PC-9 (cell line): ENCODE data around the gene IL17RE. TPM values are rescaled to one million over a fixed set of nuclear protein-coding genes. Genes with fewer than 3 reads are reported as not detected.

Experiments used
- BruUV-seq: library from RNA; stranded (reverse); fragments of 400-500 nt; replicated peaks from 2 replicates; lab custom pipeline; 2021; lab: Mats Ljungman, UMichigan
- CTCF ChIA-PET: fragments of 300-600 bp; sonication (Branson Sonifier 250); formaldehyde crosslinking; loops from one replicate; lab custom pipeline; 2022; ENCODE audit warnings: antibody characterized with exemption; lab: Charles Lee
- POLR2A ChIA-PET: fragments of 300-600 bp; sonication (Branson Sonifier 250); formaldehyde crosslinking; loops from one replicate; lab custom pipeline; 2022; ENCODE audit warnings: antibody characterized with exemption; ENCODE audit not compliant: unreplicated experiment; lab: Charles Lee
- DNase-seq, 2 experiments: peaks; one replicate each; pipeline versions ENCODE4 v3.0.0 to v3.0.0-alpha.2; 2015 to 2022; ENCODE audit warnings: mixed read lengths in 1 of 2
- H2AFZ ChIP-seq: fragments of 200-600 bp; sonication (generic); 2 replicates; pipeline ENCODE4 v1.8.1; 2017; ENCODE audit warnings: antibody characterized with exemption
- H3F3A ChIP-seq: fragments of 200-600 bp; sonication (generic); 2 replicates; pipeline ENCODE4 v1.8.1; 2017; ENCODE audit warnings: antibody characterized with exemption, mild to moderate bottlenecking, low read depth; ENCODE audit not compliant: insufficient read depth
- H3K27ac ChIP-seq: fragments of 200-600 bp; sonication (generic); 2 replicates; pipeline ENCODE4 v1.6.1; 2016; ENCODE audit warnings: mixed run types
- H3K27me3 ChIP-seq: fragments of 200-600 bp; sonication (generic); 2 replicates; pipeline ENCODE4 v1.6.1; 2016; ENCODE audit warnings: low read depth, mixed run types; ENCODE audit not compliant: insufficient read depth
- H3K36me3 ChIP-seq: fragments of 200-600 bp; sonication (generic); 2 replicates; pipeline ENCODE4 v1.6.1; 2016; ENCODE audit warnings: low read depth, mixed run types
- H3K4me1 ChIP-seq: fragments of 200-600 bp; sonication (generic); replicated peaks from 2 replicates; pipeline ENCODE4 v1.6.1; 2016; ENCODE audit warnings: mixed run types; ENCODE audit not compliant: insufficient read depth
- H3K4me2 ChIP-seq: fragments of 200-600 bp; sonication (generic); 2 replicates; pipeline ENCODE4 v1.6.1; 2017; ENCODE audit warnings: mixed run types
- H3K4me3 ChIP-seq: fragments of 200-600 bp; sonication (generic); 2 replicates; pipeline ENCODE4 v1.6.1; 2016; ENCODE audit warnings: mixed run types
- H3K79me2 ChIP-seq: fragments of 200-600 bp; sonication (generic); 2 replicates; pipeline ENCODE4 v1.6.1; 2017; ENCODE audit warnings: low read depth, mixed run types
- H3K9me2 ChIP-seq: fragments of 200-600 bp; sonication (generic); 2 replicates; pipeline ENCODE4 v1.8.1; 2017; ENCODE audit warnings: mild to moderate bottlenecking; ENCODE audit not compliant: insufficient read depth
- H3K9me3 ChIP-seq: fragments of 200-600 bp; sonication (generic); 2 replicates; pipeline ENCODE4 v1.8.1; 2016; ENCODE audit warnings: low read depth; ENCODE audit not compliant: insufficient read depth
- H4K20me1 ChIP-seq: fragments of 200-600 bp; sonication (generic); 2 replicates; pipeline ENCODE4 v1.8.1; 2017; ENCODE audit not compliant: insufficient read depth
- EZH2 ChIP-seq: fragments of 200-600 bp; sonication (generic); IDR thresholded peaks from 2 replicates; pipeline ENCODE4 v1.8.0; 2017; ENCODE audit warnings: antibody characterized with exemption, low read depth
- intact Hi-C: fragments of 100-400 bp; cut with micrococcal nuclease; formaldehyde crosslinking; loops from one replicate; pipeline ENCODE4 v1.10.0; 2022; ENCODE audit not compliant: unreplicated experiment
- total RNA-seq: library from RNA; stranded (reverse); gene quantifications from 2 replicates; pipeline ENCODE4 v1.2.3, GENCODE V29; 2021
- TF ChIP-seq, protein P1 (sequence below): fragments of 200-600 bp; sonication (generic); conservative IDR thresholded peaks from 2 replicates; pipeline ENCODE4 v1.6.1; 2017; ENCODE audit warnings: mixed run types, antibody characterized with exemption, mild to moderate bottlenecking, moderate library complexity

The IL17RE gene
- total RNA-seq, 1 experiment from 2014 or later = 23.8 TPM

DNA sequence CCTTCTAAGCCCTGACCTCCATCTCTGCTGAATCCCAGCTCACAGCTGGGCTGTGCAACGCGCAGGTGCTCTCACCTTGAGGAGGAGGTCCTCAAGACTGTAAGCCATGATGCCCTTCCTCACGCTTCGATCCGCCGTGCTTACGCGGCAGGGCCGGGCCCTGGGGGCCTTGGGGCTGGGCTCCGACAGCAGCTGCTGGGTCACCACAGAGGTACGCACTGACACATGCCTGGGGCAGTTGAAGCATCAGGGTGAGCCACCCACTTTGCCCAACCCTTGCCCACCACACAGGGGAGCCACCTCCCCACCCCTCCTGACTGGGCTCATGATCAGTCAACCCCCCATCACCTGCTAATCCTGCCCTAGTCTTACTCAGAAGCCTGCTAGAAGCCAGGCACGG is 25.7 kb upstream of the IL17RE start:
- Histone ChIP-seq H3F3A (peaks cover 8% of the 10 kb centered on the region; the same call in 1 of the 2 replicates), H3K9me3 (no peaks in the 10 kb centered on the region), H3K4me2 (no peak overlapping the region), H3K4me1 (peaks cover 36% of the 10 kb centered on the region), H3K9me2 (no peaks in the 10 kb centered on the region), H4K20me1 (no peaks in the 10 kb centered on the region), H2AFZ (no peak overlapping the region), H3K27ac (no peak overlapping the region), H3K79me2 (no peaks in the 10 kb centered on the region), H3K4me3 (no peak overlapping the region), H3K27me3 (no peaks in the 10 kb centered on the region), H3K36me3 (no peaks in the 10 kb centered on the region)
- BruUV-seq = no TSS peak
- no peak for TF ChIP-seq EZH2
- TF ChIP-seq, protein P1, sequence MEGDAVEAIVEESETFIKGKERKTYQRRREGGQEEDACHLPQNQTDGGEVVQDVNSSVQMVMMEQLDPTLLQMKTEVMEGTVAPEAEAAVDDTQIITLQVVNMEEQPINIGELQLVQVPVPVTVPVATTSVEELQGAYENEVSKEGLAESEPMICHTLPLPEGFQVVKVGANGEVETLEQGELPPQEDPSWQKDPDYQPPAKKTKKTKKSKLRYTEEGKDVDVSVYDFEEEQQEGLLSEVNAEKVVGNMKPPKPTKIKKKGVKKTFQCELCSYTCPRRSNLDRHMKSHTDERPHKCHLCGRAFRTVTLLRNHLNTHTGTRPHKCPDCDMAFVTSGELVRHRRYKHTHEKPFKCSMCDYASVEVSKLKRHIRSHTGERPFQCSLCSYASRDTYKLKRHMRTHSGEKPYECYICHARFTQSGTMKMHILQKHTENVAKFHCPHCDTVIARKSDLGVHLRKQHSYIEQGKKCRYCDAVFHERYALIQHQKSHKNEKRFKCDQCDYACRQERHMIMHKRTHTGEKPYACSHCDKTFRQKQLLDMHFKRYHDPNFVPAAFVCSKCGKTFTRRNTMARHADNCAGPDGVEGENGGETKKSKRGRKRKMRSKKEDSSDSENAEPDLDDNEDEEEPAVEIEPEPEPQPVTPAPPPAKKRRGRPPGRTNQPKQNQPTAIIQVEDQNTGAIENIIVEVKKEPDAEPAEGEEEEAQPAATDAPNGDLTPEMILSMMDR = no peak
- CTCF ChIA-PET = interaction anchor here (0.7 kb wide), 1 partner anchor 35 kb away, joined by 3 read pairs; no protein-coding TSS in a partner anchor
- POLR2A ChIA-PET = no interaction called here
- DNase-seq = no peak
- intact Hi-C loops = no loop called here

DNA sequence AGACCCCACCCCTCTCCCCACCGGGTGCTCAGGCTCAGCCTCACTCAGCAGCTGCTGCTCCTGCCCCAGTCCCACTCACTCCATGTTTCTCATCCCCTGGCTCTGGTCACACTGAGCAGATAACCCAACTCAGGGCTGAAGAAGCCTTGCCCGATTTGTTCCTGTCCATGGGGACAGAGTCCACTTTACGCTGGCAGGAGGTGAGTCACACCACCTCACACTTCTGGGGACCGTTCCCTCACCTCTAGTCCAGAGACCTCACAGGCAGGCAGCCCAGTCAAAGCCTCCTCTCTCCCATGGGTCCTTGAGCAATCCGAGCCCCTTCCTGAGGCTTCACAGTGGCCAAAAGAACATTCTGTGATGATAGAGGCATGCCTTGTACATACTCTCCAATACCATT is 23.9 kb upstream of the IL17RE start:
- Histone ChIP-seq H3K36me3 (no peaks in the 10 kb centered on the region), H3K4me2 (peak overlapping the region; percentile 29; the same call in 1 of the 2 replicates), H3K27me3 (no peaks in the 10 kb centered on the region), H3K9me2 (no peaks in the 10 kb centered on the region), H3K9me3 (no peaks in the 10 kb centered on the region), H2AFZ (no peak overlapping the region), H3K79me2 (no peaks in the 10 kb centered on the region), H3K4me1 (peaks cover 31% of the 10 kb centered on the region), H3K4me3 (no peak overlapping the region), H3F3A (peaks cover 15% of the 10 kb centered on the region), H4K20me1 (no peaks in the 10 kb centered on the region), H3K27ac (no peak overlapping the region)
- no TSS peak for BruUV-seq
- ChIA-PET CTCF (no interaction called here), POLR2A (no interaction called here)
- intact Hi-C loops = no loop called here
- TF ChIP-seq EZH2 = no peak
- TF ChIP-seq, protein P1 = no peak
- DNase-seq = no peak

DNA sequence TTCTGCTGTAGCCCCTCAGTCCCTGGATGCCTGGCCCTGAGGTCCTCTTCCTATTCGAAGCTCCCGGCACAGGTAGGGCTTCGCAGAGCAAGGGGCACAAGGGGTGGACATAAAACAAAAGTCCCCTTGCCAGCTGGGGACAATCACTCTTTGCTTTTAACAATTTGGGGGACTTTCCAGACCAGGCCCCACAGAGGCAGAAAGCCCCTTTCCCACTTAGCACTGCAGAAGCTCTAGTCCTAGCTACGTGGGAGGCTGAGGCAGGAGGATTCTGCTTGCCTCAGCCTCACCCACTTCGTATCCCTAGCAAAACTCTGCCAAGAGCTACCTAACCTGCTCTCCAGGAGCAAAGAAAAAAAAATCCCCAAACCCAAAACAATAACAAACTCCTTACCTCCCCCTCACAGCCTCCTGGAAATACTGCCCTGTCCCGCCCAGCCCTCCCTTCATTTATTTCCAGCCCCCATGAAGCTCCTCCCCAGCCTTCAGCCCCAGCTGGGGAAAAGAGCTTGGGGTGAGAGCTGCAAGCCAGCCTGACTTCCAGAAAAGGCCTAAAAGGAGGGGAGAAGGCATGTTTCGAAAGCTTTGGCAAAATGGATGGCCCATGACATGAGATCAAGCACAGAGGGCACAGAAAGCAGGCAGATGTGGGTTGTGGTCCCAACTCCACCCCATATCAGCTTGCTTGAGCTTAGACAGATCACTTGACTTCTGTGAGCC is 22.7 kb upstream of the IL17RE start, which contains the start of gene CIDEC:
Gene CIDEC (minus strand): TSS at position 424 of the 720 bp plus-strand sequence. CDS start 1,767 bp downstream, outside the sequence.
- Histone ChIP-seq H3K4me2 (peak within 1 kb of the TSS; percentile 29), H3K4me3 (no peak within 1 kb of the TSS), H4K20me1 (no peaks in the 10 kb centered on the region), H3K79me2 (no peaks in the 10 kb centered on the region), H3K27ac (no peak within 1 kb of the TSS), H3K9me3 (no peaks in the 10 kb centered on the region), H3K36me3 (no peaks in the 10 kb centered on the region), H3K4me1 (peaks cover 44% of the 10 kb centered on the region), H2AFZ (no peak within 1 kb of the TSS), H3K27me3 (no peaks in the 10 kb centered on the region), H3F3A (peaks cover 28% of the 10 kb centered on the region), H3K9me2 (no peaks in the 10 kb centered on the region)
- ChIA-PET CTCF (interaction anchor here (0.5 kb wide), 1 partner anchor 30 kb away, joined by 3 read pairs; no protein-coding TSS in a partner anchor), POLR2A (interaction anchor here (0.6 kb wide), 2 partner anchors 10 to 885 kb away, joined by 3 to 13 read pairs; no protein-coding TSS in a partner anchor)
- intact Hi-C loops = no loop called here
- no peak for DNase-seq
- TF ChIP-seq, protein P1 = no peak
- no peak for TF ChIP-seq EZH2
- no TSS peak for BruUV-seq
